HG03103 (cell line): ENCODE results near the gene RABAC1.
"Not testable (repeated sequence)": the region's sequence is repeated elsewhere in the genome, so short reads cannot be mapped to it uniquely, and the experiment has no call there.

ENCODE experiments used
- ATAC-seq: cut with Tn5 transposase; IDR thresholded peaks from one replicate; pipeline ENCODE4 v1.9.1; 2021; ENCODE audit warnings: low read depth; ENCODE audit not compliant: unreplicated experiment

RABAC1 gene, protein sequence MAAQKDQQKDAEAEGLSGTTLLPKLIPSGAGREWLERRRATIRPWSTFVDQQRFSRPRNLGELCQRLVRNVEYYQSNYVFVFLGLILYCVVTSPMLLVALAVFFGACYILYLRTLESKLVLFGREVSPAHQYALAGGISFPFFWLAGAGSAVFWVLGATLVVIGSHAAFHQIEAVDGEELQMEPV

DNA sequence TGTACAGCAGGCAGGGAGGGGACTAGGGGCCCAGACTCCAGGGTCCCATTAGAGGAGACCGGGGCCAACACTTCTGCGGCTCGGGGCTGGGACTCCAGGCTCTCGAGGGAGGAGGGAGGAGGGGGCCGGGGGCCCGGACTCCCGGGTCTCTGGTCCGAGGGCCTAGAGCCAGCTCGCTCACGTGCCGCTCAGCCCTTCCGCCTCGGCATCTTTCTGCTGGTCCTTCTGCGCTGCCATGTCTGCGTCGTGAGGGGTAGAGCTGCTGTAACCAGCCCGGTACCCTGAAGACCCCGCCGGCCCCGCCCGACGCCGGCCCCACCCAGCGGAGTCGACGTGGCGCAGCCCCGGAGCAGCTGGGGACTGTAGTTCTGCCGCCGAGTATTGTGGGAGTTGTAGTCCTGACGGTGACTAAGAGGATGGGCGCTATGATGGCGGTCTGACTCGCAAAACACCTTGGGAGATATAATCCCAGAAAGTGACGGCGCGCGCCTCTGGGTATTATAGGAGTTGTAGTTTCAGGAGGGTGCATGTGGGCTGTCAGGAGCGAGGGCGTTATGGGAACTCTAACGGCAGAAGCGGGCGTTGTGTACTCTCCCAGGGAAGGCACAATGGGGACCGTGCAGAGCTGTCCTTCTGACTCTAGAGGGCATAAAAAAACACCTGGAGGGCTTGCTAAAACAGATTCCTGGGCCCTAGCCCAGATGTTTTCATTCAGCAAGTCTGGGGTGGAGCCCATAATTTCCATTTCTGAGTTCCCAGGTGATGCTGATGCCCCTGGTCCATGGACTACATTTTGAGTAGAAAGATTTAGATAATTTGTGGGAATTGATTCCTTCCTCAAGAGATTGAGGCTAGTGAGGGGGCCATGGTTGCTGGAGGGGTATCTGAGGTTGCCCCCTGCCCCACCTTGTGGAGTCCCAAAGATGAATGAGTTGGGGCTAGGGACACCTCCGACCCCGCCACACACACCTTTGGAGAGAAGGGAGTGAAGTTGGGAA is at the start of gene RABAC1:
Gene RABAC1 (minus strand): TSS at position 266 of the 998 bp plus-strand sequence. CDS start 29 bp downstream, at position 237.
- ATAC-seq: peak; percentile 78

DNA sequence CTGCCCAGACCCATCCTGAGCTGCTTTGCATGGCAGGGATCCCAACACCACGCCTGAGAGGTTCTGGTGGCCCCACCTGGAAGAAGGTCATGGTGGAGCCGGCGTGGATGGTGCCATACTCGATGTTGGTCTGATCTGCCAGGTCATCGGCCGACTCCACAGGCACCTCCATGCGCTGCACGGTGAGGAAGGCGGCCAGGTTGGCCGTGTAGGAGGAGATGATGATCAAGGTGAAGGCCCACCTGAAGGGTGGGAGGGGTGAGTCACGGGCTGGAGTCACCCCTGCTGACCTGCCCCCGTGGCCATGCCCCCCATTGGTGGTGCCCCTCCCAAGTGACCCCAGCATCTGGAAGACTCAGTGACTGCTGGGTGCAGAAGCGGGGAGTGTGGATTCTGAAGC is 47.4 kb upstream of the RABAC1 start:
- ATAC-seq: no peak

DNA sequence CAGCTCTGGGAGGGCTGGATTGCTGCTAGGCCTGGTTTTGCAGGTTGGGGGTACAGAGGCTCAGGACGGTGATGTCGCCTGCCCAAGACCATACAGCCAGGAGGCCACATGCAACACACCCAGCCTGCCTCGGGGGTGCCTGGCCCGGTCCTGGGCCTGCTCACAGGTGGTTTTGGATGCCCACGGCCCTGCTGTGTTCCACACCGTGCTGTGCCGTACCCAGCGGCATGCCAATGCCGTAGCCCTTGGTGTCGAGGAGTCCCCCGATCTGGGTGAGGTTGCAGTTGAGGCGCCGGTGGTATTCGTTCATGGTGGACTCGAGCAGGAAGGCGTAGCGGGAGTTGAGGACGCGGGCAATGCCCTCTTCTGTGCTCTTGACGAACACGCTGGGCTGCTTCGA is 46.4 kb upstream of the RABAC1 start:
- ATAC-seq: no peak

DNA sequence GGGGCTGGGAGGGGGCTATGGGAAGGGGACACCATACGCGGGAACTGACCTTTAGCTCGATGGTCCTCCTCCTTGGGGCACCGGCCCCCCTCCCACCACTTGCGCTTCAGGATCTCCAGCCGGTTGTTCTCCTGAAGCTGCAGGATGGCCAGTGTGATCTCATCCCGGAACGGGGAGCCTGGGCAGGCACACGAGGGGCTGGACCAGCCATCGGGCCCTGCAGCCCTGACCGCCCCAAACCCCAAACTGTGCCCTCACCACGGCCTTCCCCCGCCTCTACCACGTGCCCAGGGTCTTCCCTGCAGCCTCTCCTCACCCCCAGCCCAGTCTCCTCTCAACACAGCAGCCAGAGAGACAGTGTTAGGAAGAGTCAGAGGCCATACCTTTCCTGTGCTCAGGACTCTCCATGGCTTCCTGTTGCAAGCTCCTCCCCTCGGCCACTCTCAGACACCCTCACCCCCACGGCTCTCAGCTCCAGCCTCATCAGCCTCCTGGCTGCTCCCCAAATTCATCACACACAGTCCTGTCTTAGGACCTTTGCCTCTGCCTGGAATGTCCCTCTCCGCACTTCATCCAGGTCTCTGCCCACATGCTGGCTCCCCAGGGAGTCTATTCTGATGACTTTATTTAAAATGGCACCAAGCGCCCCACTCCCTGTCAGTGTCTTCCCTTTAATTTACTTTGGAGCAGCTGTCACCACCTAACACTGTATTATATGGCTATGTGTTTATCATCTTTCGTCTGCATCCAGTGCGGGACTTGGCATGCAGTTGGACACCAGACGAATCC is 44.6 kb upstream of the RABAC1 start:
- no peak for ATAC-seq

DNA sequence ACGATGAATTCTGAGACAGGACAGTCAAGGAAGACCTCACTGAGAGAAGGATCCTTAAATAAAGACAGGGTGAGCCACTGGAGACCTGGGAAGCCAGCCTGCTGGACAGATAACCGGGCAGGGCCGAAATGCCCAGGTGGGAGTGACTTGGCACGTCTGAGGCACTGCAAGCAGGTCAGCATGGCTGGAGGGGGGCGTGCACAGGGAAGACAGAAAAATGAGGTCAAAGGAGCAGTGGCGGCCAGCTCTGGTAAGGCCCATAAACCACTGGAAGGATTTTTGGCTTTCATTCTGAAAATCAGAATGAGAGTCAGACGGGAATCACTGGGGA is 40.7 kb upstream of the RABAC1 start:
- no peak for ATAC-seq

DNA sequence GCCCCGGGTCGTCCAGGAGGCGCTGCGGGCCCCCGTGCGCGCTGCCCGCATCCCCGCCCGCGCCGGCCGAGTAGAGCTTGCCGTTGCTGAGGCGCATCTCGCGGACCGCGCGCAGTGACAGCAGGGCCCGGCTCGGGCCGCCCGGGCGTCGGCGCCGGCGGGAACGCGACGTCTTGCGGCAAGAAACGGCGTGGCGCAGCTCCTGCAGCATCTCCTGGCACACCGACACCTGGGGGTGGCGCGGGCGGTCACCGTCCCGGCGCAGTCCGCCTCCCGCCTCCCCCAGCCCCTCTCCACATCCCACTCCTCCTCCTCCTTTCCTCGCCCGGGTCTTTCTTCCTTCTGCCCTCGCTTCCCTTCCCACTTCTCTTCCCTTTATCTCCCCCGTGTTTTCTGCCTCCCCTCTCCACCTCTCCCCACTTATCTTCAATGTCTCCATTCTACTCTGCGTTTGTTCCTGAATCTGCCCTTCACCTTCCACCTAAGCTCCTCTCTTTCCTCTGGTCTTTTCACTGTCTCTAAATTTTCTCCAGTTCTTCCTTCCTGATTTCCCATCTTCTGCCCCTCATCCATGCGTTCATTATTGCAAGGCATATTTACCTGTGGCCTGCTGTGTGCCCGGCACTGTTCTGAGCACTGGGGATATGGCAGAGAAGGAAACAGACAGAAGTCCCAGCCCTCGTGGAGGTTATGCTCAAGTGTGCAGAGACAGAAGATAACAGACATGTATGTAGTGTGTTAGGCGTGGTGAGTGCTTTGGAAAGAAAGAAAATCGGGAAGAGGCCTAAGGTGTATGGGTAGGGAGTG is 40.2 kb upstream of the RABAC1 start:
- ATAC-seq: no peak

DNA sequence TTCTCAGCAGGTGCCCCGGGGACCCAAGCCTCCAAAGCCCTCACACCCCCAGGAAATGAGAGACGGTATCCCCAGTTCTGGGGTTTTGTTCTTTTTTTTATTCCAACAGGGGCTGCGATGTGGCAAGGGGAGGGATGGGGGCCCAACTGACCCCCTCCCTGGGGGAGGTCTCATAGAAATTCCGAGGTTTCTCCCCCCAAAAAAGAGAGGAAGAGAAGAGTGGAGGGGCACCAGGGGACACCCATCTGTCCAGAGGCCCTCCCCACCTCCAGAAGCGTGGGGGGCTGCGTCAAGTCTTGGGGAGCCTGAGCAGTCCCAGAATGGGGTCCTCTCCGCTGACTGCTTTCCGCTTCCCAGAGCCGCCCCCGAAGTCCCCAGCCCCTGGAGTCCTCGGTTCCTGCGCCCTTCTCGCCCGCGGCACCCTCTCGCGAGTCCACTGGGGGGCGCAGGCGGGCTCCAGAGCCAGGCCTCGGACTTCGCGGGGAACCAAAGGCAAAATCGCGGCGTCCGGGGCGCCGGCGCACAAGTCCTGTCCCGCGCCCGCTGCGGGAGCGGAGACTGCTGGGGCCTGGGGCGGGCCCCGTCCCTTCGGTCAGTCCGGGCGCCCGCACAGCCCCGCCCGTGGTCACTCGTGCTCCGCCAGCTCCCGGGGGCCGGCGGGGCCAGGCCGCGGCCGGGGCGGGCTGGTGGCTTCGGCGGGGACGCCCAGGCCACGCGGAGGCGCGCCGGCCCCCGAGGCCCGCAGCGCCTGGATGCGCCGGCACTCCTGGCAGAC is 39.3 kb upstream of the RABAC1 start:
- ATAC-seq: no peak

DNA sequence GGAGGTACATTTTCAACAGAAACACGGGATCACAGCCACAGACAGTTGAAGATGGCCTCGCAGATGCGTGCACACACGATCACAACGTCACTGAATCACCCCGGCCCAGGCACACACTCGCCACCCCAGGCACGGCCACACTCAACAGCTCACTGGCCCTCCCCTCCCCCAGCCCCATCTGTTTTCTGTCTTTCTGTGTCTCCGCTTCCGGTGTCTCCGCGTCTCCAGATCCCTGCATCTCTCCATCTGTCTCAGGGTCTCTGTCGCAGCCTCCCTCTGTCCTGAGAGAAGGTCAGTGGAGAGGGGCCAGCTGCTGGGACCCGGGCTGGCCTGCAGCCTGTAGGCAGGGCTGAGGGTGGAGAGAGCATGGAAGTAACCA is 38.7 kb upstream of the RABAC1 start:
- no peak for ATAC-seq

DNA sequence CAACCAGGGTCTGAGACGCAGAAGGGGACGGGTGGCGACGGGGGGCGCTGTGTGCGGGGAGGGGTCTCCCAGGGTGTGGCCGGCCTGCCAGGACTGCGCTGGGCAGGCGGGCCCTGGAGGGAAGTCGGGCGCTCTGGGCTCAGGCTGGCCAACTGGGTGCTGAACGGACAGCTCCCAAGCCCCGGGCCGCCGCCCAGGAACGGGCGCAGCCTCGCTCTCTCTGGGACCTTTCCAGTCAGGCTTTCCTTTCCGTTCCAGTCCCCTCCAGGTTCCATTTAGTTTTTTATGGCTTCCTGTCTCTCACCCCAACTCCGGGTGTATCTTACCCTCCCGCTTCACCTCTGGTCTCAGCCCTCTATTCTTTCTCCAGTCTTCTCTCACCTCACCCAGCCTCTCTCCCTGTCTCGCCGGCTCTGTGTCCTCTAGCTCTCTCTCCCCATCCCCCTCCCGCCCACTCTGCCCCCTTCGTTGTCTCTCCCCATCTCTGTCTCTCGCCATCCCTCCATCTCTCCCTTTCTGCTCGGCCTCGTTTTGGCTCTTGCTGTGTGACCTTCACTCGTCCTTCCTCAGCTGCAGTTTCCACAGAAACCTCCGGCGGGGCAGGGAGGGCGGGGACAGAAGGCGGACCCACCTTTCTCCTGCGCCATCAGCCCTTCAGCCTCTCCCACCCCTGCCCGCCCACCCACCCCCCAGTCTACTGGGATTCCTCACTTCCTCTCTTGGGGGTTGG is 38.2 kb upstream of the RABAC1 start:
- no peak for ATAC-seq

DNA sequence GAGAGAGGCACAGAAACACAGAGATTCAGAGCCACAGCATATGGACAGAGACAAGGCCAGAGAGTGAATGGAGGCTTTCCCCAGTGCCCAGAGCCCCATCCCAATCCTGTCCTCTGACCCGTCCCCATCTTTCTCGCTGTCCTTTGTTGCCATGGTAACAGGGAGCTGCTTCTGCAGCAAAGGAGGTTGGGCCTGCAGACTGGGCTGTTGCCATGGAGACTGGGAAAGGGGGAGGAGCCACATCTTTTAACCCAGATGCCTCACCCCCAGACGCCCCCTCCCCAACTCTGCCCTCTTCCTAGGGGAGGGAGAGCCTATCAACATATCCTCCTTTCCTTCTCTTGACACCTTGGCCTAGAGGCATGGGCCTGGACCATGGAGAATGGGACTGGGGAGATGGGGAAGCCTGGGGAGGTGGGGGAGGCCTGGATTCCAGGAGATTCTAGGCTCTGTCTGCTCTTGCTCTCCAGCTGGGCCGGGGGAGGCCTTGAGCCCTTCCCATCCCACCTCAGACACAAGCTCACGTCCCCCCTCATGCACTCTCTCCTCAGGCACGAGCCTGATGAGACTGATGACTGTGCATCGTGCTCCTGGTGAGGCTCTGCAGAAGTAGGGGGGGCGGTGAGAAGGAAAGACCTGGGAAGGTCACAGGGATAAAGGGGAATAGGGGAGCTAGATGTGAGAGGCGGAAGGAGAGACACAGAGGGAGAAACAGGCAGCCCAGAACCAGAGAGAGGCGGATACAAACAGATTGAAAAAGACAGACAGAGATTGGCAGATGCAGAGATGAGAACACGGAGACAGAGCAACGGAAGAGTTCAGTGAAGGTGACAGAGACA is 37.1 kb upstream of the RABAC1 start:
- no peak for ATAC-seq

DNA sequence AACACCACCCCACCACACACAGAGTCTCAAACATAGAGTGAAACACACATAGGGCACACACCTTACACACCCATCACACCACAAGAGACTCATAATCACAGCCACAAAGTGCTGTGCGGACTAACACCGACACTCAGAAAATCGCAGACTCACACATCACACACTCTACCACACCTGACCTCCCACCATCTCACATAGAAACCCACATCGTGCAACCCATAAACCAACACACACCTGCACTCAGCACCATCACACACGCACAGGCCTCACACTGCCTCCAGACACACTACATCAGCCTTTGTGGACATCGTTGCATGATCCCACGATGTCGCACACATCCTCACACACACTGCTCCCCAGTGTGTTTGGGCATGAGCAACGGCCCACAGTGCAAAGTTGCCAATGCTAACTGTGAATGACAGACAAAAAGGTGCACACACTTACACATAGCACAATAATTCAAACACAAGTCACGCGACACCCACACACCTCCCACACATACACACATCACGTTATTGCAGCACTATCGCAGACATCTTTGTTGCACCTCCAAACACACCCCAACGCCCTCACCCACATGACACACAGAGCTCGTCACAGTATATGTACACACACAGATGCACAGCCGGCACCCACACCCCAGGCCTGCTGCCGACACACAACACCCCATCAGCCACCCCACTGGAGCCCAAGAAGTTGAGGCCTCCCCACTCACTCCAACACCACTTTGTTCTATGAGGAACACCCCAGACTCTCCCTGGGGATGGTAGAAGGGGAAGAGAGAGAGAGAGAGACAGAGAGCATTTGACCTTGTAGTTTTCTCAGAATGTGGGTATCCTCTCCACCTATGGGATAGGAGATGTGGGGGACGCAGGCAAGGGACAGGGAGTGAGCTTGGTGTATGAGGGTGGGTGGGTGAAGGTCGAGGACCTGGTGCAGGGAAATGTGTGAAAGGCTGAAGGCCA is 36.2 kb upstream of the RABAC1 start:
- no peak for ATAC-seq

DNA sequence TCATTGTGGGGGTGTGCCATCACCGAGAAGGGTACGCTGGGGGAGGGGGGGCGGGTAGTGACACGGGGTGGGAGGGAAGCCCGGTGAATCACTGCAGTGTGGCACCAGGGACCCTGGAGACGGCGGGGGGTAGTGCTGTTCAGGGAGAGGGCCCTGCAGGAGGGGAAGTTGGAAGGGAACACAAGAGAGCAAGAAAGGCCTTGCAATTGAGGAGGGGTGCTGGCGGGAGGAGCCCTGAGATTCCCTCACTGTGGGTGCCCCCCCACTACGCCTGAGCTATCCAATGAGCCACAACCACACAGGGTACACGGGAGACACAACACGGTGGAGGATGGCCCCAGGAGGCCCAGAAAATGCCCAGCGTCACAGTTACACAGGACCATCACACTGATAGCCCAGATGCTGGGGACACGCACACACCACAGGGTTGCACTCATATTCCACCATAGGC is 35.4 kb upstream of the RABAC1 start:
- ATAC-seq: no peak

DNA sequence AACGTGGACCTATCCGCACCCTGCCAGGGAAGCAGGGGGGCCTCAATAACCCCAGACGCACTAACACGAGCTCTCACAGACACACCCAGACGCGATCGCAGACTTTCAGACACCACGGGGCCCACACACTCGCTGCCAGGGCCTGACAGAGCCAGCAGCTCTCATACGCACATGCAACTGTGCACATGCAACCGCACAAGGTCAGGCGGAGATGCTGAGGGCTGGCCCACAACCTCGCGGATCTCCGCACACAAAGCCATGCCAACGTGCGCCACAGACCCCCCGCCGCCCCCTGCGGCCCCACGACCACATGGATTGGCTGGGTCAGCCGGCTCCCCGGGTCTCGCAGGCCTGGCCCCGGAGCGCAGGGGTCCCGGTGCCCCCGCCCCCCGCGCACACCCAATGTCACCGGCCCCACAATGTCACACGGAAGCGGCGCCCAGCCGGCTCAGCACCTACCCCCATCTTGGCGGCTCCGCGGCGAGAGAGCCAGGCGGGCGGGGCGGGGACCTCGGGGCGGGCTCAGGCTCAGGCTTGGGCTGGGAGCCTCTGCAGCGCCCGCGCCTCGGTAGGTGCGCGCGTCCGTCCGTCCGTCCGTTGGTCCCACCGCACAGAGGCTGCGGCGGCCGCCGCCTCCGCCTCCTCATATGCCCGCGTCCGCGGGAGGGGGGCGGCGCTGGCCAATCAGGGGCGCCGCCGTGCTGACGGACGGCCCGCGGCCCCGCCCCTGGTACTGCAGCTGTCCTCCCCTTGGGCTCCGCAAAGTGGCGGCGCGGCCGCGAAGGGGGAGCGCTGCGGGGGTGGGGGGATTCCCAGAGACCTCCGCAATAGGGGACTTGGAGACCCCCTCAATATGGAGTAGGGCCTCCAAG is 34.7 kb upstream of the RABAC1 start, which contains the start of gene ATP1A3:
Gene ATP1A3 (minus strand): TSS at position 619 of the 872 bp plus-strand sequence. CDS start 154 bp downstream, at position 465.
- peak; percentile 68 for ATAC-seq

DNA sequence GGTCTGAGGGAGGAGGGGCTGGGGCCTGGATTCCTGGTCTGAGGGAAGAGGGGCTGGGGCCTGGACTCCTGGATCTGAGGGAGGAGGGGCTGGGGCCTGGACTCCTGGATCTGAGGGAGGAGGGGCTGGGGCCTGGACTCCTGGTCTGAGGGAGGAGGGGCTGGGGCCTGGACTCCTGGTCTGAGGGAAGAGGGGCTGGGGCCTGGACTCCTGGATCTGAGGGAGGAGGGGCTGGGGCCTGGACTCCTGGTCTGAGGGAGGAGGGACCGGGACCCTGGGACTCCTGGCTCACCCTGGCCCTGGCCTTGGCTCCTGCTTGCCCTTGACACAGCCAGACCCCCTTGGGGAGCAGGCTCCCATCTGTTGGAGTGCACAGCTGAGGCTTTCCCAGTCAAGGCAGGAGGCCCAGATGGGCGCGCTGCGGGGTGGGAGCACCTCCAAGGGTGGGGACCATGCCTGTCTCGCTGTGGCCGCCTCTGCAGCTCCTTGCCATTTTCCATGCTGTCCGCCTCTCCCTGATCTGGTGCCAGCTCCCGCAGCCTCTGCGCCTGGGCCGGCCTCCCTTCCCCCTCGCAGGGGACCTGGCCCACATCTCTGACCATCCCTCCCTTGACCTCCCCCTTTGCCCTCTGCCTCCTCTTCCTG is 32.9 kb upstream of the RABAC1 start:
- ATAC-seq: not testable (repeated sequence)

DNA sequence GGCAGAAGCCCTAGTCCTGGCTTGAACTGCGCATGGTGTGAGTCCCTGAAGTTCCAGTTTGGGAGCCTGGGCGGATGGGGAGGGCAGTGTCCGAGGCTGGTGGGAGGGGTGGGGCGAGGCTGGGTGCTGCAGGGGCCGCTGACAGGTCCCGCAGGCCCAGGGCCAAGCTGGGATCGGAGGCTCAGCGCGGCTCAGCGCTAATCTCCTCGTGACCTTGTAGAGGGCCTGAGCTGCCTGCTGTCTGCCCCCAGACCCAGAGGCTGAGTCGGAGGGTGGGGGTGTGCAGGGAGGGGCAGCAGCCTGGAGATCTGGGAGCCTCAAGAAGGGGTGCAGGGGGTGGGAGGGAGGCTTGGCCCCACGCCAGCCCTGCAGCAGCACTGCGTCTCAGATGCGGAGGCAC is 31.9 kb upstream of the RABAC1 start:
- ATAC-seq: no peak
